Liver (tissue), 9 donors: ENCODE measurements around the gene MUSK. TPM values are rescaled to one million over a fixed set of nuclear protein-coding genes. Genes with fewer than 3 reads are reported as not detected.

ENCODE experiments used
- DNase-seq: peaks from one replicate; pipeline ENCODE4 v3.0.0-alpha.2; 2017; ENCODE audit warnings: low spot score
- H3K27ac ChIP-seq, 2 donors: one replicate each; pipeline ENCODE4 v1.7.0; 2013; ENCODE audit warnings: inconsistent platforms in 2 of 2, low read length in 2 of 2, control low read depth in 1 of 2, low read depth in 1 of 2, mild to moderate bottlenecking in 1 of 2
- H3K27me3 ChIP-seq, 4 donors: one replicate each; pipeline versions ENCODE4 v1.6.1 to v1.7.0; 2013; ENCODE audit warnings: low read length in 3 of 4, inconsistent platforms in 1 of 4, mild to moderate bottlenecking in 1 of 4, moderate library complexity in 1 of 4; ENCODE audit not compliant: control insufficient read depth in 4 of 4, insufficient read depth in 4 of 4
- H3K36me3 ChIP-seq, 4 donors: one replicate each; pipeline versions ENCODE4 v1.6.1 to v1.7.0; 2013; ENCODE audit warnings: low read length in 3 of 4, mild to moderate bottlenecking in 3 of 4, low read depth in 1 of 4, moderate library complexity in 1 of 4; ENCODE audit not compliant: control insufficient read depth in 4 of 4, insufficient read depth in 3 of 4
- H3K4me1 ChIP-seq, 4 donors: one replicate each; pipeline versions ENCODE4 v1.6.1 to v1.7.0; 2013; ENCODE audit warnings: low read length in 3 of 4, mild to moderate bottlenecking in 3 of 4, moderate library complexity in 1 of 4; ENCODE audit not compliant: control insufficient read depth in 4 of 4, insufficient read depth in 4 of 4
- H3K4me3 ChIP-seq, 3 donors: one replicate each; pipeline versions ENCODE4 v1.6.1 to v1.7.0; 2013; ENCODE audit warnings: low read length in 3 of 3, control low read depth in 1 of 3, low read depth in 1 of 3, mild to moderate bottlenecking in 1 of 3
- H3K9ac ChIP-seq, 2 donors: one replicate each; pipeline ENCODE4 v1.7.0; 2013; ENCODE audit warnings: low read length in 2 of 2, mild to moderate bottlenecking in 2 of 2, moderate library complexity in 2 of 2, control low read depth in 1 of 2, low read depth in 1 of 2
- H3K9me3 ChIP-seq, 4 donors: one replicate each; pipeline versions ENCODE4 v1.6.1 to v1.7.0; 2013; ENCODE audit warnings: low read length in 3 of 4; ENCODE audit not compliant: control insufficient read depth in 4 of 4
- EGR1 ChIP-seq, 2 donors: IDR thresholded peaks; 2 replicates each; pipeline ENCODE4 v1.6.1; 2016 to 2018; ENCODE audit warnings: antibody characterized with exemption in 2 of 2, low read depth in 2 of 2
- FOXA1 ChIP-seq: IDR thresholded peaks from 2 replicates; pipeline ENCODE4 v1.6.1; 2016; ENCODE audit warnings: antibody characterized with exemption
- FOXA2 ChIP-seq: IDR thresholded peaks from 2 replicates; pipeline ENCODE4 v1.6.1; 2016; ENCODE audit warnings: antibody characterized with exemption
- GABPA ChIP-seq, 2 donors: IDR thresholded peaks in 1 of 2; conservative IDR thresholded peaks in 1 of 2; 2 replicates each; pipeline ENCODE4 v1.6.1; 2016; ENCODE audit warnings: antibody characterized with exemption in 2 of 2, mild to moderate bottlenecking in 1 of 2, moderate library complexity in 1 of 2
- HNF4A ChIP-seq, 2 donors: conservative IDR thresholded peaks; 2 replicates each; pipeline ENCODE4 v1.6.1; 2016; ENCODE audit warnings: antibody characterized with exemption in 2 of 2, mild to moderate bottlenecking in 2 of 2
- HNF4G ChIP-seq: IDR thresholded peaks from 2 replicates; pipeline ENCODE4 v1.6.1; 2016; ENCODE audit warnings: antibody characterized with exemption
- JUND ChIP-seq, 2 donors: IDR thresholded peaks; 2 replicates each; pipeline ENCODE4 v1.6.1; 2016; ENCODE audit warnings: antibody characterized with exemption in 2 of 2
- RAD21 ChIP-seq, 2 donors: IDR thresholded peaks; 2 replicates each; pipeline ENCODE4 v1.6.1; 2016; ENCODE audit warnings: antibody characterized with exemption in 2 of 2, mild to moderate bottlenecking in 2 of 2
- RXRA ChIP-seq, 2 donors: IDR thresholded peaks; 2 replicates each; pipeline ENCODE4 v1.6.1; 2017 to 2018; ENCODE audit warnings: antibody characterized with exemption in 2 of 2, mild to moderate bottlenecking in 1 of 2
- SP1 ChIP-seq: IDR thresholded peaks from 2 replicates; pipeline ENCODE4 v1.6.1; 2018; ENCODE audit warnings: antibody characterized with exemption, mild to moderate bottlenecking
- TAF1 ChIP-seq: conservative IDR thresholded peaks from 2 replicates; pipeline ENCODE4 v1.6.1; 2016; ENCODE audit warnings: antibody characterized with exemption, mild to moderate bottlenecking
- YY1 ChIP-seq: IDR thresholded peaks from 2 replicates; pipeline ENCODE4 v1.6.1; 2016; ENCODE audit warnings: antibody characterized with exemption, mild to moderate bottlenecking
- WGBS: extraction: QIAGEN DNeasy Blood & Tissue Kit; methylation state at CpG from one replicate; pipeline ENCODE4 v1.1.7; 2013; 5-methylcytosine and 5-hydroxymethylcytosine counted together
- polyA plus RNA-seq, 2 donors: library from polyadenylated mRNA; stranded (reverse) in 1 of 2; unstranded in 1 of 2; fragments of 200-250 nt in 1 of 2; fragments of >200 nt in 1 of 2; fragmentation: Nextera tagmentation in 1 of 2; extraction: Ambion mirVana in 1 of 2; gene quantifications; one replicate each; pipeline versions ENCODE4 v1.2.1 to v1.2.3, GENCODE V29; 2013 to 2015
- total RNA-seq, 2 donors: library from RNA; depleted of rRNA; stranded (reverse); fragments of >200 nt; gene quantifications; one replicate each; pipeline ENCODE4 v1.2.3, GENCODE V29; 2014
- TF ChIP-seq, protein P1 (sequence below): fragments of 150-350 bp; IDR thresholded peaks from 2 replicates; pipeline ENCODE4 v1.5.1; 2017; ENCODE audit warnings: improper control_type of control experiment, low read depth, low read length; ENCODE audit not compliant: missing input control
- TF ChIP-seq, protein P2 (sequence below): IDR thresholded peaks from 2 replicates; pipeline ENCODE4 v1.6.1; 2016; ENCODE audit warnings: antibody characterized with exemption, mild to moderate bottlenecking
- TF ChIP-seq, protein P3 (sequence below): IDR thresholded peaks from 2 replicates; pipeline ENCODE4 v1.6.1; 2016; ENCODE audit warnings: antibody characterized with exemption
- TF ChIP-seq, protein P4 (sequence below): IDR thresholded peaks from 2 replicates; pipeline ENCODE4 v1.6.1; 2016; ENCODE audit warnings: antibody characterized with exemption
- TF ChIP-seq, protein P5 (sequence below): IDR thresholded peaks from 2 replicates; pipeline ENCODE4 v1.6.1; 2016; ENCODE audit warnings: antibody characterized with exemption
- donor health status: healthy.
- donor health status: healthy.
- donor health status: healthy.
- donor health status: healthy.
- donor health status: healthy.

The MUSK gene
- total and polyA plus RNA-seq, 4 donors, result 0.05 to 0.17 (median 0.10) TPM; not detected in 1

DNA sequence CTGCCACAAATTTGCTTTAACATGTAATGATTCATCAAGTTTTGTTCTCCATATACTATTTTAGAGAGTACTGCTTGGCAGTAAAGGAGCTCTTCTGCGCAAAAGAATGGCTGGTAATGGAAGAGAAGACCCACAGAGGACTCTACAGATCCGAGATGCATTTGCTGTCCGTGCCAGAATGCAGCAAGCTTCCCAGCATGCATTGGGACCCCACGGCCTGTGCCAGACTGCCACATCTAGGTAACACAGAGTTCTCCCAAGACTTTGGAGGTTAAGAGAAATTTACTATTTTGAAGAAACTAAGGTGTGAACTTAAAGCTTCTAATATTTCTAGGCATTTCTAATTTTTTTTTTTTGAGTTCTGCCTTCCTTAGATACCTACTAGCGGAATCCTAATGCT lies 107.1 kb downstream of the MUSK start:
- no peaks in the 10 kb centered on the region for H3K4me1 ChIP-seq
- no peaks in the 10 kb centered on the region for H3K9me3 ChIP-seq
- H3K9ac ChIP-seq, result no peak overlapping the region
- peaks cover 0 to 3% (median 0%) of the 10 kb centered on the region in 4 donors for H3K27me3 ChIP-seq
- no peak overlapping the region for H3K4me3 ChIP-seq
- DNase-seq, result no peak
- 77% methylated on average over 5 of the region's 5 CpGs for WGBS
- no peaks in the 10 kb centered on the region for H3K36me3 ChIP-seq
- no peak overlapping the region for H3K27ac ChIP-seq
- no peak for TF ChIP-seq RXRA (IDR thresholded peaks at IDR 0.05)
- no peak for TF ChIP-seq RAD21 (IDR thresholded peaks at IDR 0.05)
- TF ChIP-seq, protein P1, sequence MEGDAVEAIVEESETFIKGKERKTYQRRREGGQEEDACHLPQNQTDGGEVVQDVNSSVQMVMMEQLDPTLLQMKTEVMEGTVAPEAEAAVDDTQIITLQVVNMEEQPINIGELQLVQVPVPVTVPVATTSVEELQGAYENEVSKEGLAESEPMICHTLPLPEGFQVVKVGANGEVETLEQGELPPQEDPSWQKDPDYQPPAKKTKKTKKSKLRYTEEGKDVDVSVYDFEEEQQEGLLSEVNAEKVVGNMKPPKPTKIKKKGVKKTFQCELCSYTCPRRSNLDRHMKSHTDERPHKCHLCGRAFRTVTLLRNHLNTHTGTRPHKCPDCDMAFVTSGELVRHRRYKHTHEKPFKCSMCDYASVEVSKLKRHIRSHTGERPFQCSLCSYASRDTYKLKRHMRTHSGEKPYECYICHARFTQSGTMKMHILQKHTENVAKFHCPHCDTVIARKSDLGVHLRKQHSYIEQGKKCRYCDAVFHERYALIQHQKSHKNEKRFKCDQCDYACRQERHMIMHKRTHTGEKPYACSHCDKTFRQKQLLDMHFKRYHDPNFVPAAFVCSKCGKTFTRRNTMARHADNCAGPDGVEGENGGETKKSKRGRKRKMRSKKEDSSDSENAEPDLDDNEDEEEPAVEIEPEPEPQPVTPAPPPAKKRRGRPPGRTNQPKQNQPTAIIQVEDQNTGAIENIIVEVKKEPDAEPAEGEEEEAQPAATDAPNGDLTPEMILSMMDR, result no peak
- TF ChIP-seq, protein P2, sequence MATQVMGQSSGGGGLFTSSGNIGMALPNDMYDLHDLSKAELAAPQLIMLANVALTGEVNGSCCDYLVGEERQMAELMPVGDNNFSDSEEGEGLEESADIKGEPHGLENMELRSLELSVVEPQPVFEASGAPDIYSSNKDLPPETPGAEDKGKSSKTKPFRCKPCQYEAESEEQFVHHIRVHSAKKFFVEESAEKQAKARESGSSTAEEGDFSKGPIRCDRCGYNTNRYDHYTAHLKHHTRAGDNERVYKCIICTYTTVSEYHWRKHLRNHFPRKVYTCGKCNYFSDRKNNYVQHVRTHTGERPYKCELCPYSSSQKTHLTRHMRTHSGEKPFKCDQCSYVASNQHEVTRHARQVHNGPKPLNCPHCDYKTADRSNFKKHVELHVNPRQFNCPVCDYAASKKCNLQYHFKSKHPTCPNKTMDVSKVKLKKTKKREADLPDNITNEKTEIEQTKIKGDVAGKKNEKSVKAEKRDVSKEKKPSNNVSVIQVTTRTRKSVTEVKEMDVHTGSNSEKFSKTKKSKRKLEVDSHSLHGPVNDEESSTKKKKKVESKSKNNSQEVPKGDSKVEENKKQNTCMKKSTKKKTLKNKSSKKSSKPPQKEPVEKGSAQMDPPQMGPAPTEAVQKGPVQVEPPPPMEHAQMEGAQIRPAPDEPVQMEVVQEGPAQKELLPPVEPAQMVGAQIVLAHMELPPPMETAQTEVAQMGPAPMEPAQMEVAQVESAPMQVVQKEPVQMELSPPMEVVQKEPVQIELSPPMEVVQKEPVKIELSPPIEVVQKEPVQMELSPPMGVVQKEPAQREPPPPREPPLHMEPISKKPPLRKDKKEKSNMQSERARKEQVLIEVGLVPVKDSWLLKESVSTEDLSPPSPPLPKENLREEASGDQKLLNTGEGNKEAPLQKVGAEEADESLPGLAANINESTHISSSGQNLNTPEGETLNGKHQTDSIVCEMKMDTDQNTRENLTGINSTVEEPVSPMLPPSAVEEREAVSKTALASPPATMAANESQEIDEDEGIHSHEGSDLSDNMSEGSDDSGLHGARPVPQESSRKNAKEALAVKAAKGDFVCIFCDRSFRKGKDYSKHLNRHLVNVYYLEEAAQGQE, result no peak
- TF ChIP-seq, protein P3, sequence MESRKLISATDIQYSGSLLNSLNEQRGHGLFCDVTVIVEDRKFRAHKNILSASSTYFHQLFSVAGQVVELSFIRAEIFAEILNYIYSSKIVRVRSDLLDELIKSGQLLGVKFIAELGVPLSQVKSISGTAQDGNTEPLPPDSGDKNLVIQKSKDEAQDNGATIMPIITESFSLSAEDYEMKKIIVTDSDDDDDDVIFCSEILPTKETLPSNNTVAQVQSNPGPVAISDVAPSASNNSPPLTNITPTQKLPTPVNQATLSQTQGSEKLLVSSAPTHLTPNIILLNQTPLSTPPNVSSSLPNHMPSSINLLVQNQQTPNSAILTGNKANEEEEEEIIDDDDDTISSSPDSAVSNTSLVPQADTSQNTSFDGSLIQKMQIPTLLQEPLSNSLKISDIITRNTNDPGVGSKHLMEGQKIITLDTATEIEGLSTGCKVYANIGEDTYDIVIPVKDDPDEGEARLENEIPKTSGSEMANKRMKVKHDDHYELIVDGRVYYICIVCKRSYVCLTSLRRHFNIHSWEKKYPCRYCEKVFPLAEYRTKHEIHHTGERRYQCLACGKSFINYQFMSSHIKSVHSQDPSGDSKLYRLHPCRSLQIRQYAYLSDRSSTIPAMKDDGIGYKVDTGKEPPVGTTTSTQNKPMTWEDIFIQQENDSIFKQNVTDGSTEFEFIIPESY, result no peak
- TF ChIP-seq EGR1 (IDR thresholded peaks at IDR 0.05; ENCODE audit: low read depth in 2 of 2), result no peak
- TF ChIP-seq, protein P4, sequence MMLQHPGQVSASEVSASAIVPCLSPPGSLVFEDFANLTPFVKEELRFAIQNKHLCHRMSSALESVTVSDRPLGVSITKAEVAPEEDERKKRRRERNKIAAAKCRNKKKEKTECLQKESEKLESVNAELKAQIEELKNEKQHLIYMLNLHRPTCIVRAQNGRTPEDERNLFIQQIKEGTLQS, result no peak
- TF ChIP-seq FOXA1, result no peak
- no peak for TF ChIP-seq GABPA (IDR thresholded peaks at IDR 0.05 in 1 of 2, conservative IDR thresholded peaks at IDR 0.05 in 1 of 2)
- no peak for TF ChIP-seq YY1

DNA sequence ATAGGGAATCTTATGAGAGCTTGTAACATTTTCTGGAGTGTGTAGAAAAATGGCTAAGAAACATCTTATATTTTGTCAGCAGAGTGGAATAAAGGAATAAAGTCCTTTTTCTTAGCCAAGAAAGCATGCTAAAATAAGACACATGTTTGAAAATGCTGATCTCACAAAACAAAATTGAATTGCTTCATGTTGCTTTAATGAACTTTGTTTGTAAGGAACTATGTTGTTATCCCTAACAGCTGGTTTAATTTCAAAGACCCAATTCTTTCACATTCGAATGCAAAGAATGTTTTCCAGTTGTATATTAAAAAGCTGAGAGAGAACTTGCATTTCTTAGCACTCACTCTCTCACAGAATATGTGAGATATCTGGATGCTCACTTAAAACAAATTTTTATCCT lies 107.6 kb downstream of the MUSK start:
- no peaks in the 10 kb centered on the region for H3K36me3 ChIP-seq
- 55% methylated on average over 1 of the region's 1 CpG for WGBS
- no peaks in the 10 kb centered on the region for H3K4me1 ChIP-seq
- H3K27ac ChIP-seq, result no peak overlapping the region
- no peak for DNase-seq
- H3K9ac ChIP-seq, result no peak overlapping the region
- H3K9me3 ChIP-seq, result no peaks in the 10 kb centered on the region
- H3K4me3 ChIP-seq, result no peak overlapping the region
- H3K27me3 ChIP-seq, result peaks cover 0 to 3% (median 0%) of the 10 kb centered on the region in 4 donors
- TF ChIP-seq RAD21 (IDR thresholded peaks at IDR 0.05) (no peak), FOXA1 (no peak), JUND (IDR thresholded peaks at IDR 0.05) (no peak), TAF1 (no peak), FOXA2 (no peak), SP1 (no peak), GABPA (IDR thresholded peaks at IDR 0.05 in 1 of 2, conservative IDR thresholded peaks at IDR 0.05 in 1 of 2) (no peak), HNF4A (conservative IDR thresholded peaks at IDR 0.05) (no peak), EGR1 (IDR thresholded peaks at IDR 0.05; ENCODE audit: low read depth in 2 of 2) (no peak), HNF4G (no peak)
- TF ChIP-seq, protein P1, result no peak
- TF ChIP-seq, protein P2, result no peak
- TF ChIP-seq, protein P5, sequence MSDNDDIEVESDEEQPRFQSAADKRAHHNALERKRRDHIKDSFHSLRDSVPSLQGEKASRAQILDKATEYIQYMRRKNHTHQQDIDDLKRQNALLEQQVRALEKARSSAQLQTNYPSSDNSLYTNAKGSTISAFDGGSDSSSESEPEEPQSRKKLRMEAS, result no peak
